GM19240 (cell line): ENCODE results near the gene APBB2.

ENCODE experiments used
- DNase-seq: peaks from one replicate; pipeline ENCODE4 v3.0.0; 2011; ENCODE audit warnings: low spot score; ENCODE audit not compliant: insufficient read length

Gene APBB2

DNA sequence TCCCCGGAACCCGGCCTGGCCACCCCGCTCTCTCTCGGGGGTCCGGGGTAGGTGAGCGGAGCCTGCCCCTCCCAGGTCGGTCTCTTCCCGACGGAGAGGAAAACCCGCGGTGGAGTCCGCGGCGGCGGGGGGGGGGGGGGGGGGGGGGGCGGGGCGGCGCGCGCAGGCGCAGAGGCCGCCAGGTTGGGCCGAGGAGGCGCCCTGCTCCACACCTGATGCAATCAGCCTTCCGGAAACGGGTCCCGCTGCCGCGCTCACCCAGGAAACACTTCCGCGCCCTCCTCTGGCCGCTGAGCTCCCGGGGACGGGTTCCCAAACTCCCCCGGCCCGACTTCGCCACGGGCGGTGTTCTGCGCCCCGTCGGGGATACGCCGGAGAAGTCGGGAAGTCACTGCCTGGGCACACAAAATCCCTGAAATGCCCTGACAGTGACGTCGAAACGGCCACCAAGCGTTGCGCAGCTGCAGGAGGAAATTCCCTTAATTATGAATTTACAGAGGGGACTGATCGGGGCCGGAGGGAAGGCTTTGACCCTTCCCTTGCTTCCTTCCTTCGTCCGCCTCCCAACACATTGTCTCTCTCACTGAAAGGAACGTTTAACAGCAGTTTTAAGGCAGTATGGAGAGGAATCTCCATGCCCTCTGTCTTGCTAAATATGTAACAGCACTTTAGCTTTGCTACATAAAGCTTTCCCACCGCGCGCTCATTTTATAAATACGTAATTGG is 2.1 kb upstream of the APBB2 start:
- DNase-seq = peak; percentile 38

- DNase-seq = no peak
Observed at GRCh38 chr4:41215969-41216293, 1.6 kb upstream of the APBB2 start.

DNA sequence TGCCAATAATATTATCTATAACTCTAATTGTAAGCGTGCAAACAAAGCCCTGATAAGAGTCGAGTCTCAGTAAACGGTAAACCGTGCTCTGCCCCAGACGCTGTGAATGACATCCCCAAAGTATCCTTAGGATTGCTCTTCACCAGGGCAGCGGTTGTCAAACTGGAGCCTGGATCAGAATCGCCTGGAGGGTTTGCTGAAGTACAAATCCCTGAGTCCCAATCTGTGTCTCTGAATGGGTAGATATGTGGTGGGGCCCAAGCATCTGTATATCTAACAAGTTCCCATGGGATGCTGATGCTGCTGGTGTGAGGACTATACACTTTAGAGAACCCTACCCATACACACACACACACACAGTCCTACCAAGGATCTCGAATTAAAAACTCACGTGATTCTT is 813 bp upstream of the APBB2 start:
- DNase-seq = no peak

- DNase-seq = no peak
Observed at GRCh38 chr4:41214825-41215146, 444 bp upstream of the APBB2 start.

- DNase-seq = no peak
Observed at GRCh38 chr4:41213625-41214135, 662 bp downstream of the APBB2 start.

DNA sequence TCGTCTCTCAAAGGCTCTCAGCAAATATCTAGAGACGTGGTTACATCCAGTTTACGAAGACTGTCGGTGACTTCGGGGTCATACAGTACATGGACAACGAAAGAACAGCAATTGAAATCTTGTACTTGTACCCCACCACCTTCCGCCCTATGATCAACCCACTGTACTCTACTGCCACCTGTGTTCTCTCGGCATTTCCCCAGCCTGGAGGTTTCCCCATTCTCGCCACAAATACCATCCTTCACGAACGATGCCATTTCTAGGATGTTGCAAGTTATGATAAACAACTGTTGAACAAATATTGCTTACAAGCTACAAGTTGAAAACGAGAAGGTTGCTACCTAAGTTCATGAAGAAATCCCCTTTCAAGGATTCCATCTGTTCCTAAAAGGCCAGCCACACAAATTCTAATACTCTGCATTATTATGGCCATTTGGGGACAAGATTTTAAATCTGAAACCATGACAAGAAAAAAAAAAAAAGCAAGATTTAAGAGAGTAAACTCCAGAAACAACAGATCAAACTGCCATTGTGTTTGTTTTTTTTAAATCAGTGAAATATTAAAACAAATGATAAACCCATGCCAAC is 1.6 kb downstream of the APBB2 start:
- DNase-seq = no peak

- no peak for DNase-seq
Observed at GRCh38 chr4:41211951-41212615, 2.3 kb downstream of the APBB2 start.

DNA sequence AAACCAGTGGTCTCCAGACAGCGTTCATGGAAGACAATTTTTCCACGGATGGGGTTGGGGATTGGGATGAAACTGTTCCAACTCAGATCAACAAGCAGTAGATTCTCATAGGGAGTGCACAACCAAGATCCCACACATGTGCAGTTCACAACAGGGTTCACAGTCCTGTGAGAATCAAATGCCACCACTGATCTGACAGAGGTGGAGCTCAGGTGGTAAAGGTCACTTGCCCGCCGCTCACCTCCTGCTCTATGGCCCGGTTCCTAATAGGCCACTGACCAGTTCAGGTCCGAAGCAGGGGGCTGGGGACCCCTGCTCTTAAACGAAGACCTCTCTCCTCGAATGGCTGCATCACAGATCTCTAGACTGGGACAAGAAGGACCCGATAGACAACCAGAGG is 4.4 kb downstream of the APBB2 start:
- no peak for DNase-seq

DNA sequence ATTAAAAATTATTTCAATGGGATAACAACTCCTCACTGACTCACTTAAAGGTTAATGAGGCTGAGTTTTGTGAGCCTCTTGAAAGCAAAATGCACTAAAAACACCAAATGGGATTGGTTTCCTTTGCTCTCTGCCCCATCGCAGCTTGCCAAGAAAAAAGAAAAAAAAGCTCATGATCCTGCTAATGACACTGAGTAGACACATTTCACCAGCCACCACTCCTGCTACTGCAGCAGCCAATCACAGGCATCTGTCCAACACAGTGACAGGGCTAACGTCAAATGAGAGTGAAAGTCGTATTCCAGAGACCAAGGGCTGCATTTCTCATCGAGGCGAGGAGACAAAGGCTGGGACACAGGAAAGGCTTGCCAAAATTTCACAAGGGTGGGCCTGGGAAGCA is 5.2 kb downstream of the APBB2 start:
- DNase-seq = no peak

DNA sequence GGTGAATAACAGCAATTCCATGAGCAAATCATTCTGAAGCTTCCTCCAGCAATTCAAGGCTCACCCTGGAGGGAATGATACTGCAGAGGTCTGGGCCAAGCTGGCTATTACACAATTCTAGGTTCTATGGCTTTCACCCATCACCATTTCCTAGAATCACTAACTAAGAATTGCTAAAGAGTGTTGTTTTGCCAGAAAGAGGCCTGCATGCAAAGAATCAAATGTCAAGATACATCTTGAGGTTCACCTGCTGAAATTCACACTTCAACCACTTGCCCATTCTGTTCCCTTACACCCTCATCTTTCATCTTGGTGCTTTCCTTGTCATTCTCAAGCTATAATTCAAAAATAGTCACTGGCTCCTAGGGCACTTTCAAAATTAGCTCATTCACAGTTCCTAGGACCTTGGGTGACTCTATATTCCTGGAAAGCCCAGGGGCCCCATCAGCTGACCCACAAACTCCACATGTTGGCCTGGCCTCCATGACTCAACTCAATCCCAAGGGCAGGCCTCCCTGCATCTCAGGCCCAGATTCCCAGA is 7.0 kb downstream of the APBB2 start:
- DNase-seq = no peak

DNA sequence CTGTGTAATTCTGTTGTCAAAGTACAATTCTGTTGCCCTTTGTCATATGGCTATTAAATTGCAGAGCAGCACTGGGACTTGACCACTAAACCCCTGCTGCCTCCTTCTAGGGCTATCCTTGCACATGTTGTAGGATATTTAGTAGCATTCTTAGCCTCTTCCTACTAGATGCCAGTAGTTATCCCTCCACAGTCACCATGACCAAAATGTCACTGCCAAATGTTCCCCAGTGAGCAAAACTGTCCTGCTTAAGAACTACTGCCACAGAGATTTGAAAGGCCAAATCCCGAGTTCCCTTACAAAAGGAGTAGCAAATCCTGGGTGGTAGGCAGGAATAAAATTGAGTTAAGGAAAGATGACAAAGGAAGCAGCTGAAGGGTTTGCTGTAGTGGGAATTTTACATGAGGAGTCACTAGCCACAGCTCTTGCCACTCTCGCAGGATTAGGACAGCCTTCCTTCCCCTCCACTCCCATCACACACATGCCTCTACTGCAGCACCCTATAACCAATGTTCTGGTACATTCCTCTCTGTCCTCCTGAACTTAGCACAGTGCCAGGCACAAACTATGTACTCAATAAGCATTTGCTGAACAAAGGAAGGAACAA is 8.4 kb downstream of the APBB2 start:
- no peak for DNase-seq

GRCh38 chr4:41205130-41205529 is 9.2 kb downstream of the APBB2 start:
- DNase-seq = no peak

DNA sequence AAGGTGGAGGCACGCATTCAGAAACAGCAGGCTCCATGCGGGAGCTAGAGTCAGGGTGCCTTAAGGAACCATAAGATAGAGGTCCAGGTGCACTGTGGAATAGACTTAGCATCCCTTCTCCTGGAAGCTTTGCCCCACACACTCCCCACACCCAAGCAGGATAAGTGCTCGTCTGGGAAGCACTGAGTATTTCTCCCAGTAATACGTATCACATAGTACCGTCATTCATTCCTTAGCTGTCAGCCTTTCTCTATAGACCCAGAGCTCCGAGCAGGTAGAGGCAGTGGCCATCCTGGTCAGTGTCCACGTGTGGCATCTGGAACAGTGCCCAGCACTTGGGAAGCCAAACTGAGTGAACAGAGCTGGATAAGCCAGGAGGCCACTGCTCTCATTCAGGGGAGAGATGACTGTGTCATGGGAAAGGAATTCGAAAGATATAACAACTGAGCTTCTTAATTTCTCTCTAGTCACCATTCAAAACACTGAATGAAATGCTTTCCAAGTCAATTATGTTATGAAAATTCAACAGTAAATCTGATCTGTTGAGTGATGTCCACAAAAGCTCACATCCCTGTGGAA is 9.9 kb downstream of the APBB2 start:
- no peak for DNase-seq

- no peak for DNase-seq
Observed at GRCh38 chr4:41203841-41204240, 10.5 kb downstream of the APBB2 start.

- no peak for DNase-seq
Observed at GRCh38 chr4:41202820-41203568, 11.3 kb downstream of the APBB2 start.

GRCh38 chr4:41202356-41202755 is 12.0 kb downstream of the APBB2 start:
- DNase-seq = no peak

DNA sequence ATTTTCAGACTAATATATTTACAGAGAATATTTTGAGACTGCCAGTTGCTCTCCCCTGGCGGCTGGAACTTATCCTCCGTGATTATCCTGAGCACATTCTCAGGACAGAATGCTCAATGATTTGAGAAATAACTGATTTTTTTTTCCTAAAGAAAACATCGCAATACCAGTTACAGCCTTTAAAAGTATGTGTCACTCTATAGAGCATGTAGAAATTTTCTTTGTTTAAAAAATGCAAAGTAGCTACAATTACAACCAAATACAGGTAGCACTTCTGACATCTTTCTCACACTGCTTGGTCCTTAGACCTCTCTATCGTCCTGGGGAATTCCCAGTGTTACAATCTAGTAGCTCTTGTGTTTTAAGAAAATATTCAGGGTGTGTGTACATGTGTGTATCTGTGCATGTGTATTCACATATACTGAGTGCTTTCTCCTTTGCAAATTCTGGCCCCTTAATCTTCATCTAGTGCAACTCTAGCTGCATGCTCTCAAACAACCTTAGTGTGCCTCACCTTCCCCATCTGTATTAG is 13.8 kb downstream of the APBB2 start:
- DNase-seq = no peak

DNA sequence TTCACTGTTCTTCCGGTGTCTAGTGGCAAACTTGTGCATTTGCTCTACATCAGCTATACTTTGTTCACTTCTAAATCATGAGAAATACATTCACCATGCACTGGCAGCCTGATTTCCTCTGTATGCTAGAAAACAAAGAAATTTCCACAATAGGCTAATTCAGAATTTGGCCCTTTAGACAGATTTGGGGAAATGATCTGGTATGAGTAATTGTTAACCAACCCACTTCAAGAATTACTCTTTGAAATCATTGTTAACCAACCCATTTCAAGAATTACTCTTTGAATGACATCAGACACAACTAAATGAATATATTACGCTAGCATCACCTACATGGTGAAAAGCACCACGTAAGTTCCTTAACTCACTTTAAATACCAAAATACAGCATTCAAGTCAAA is 14.6 kb downstream of the APBB2 start:
- no peak for DNase-seq

DNA sequence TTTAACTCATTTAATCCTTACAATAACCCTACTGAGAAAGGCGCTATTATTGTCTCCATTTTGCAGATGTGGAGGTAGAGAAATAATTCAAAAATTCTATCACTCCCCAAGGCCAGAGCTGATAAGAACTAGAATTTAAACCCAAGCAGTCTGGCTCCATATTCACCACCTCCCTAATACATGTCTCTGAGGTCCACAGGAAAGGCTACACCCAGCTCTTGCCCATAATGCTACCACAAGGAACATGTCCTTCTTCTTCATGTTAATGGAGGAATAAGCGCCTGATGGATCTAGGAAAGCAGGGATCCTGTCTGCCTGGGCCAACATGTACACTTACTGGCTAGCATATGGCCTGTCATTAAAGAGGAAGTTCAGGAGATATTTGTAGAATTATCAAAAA is 16.3 kb downstream of the APBB2 start:
- DNase-seq = no peak

DNA sequence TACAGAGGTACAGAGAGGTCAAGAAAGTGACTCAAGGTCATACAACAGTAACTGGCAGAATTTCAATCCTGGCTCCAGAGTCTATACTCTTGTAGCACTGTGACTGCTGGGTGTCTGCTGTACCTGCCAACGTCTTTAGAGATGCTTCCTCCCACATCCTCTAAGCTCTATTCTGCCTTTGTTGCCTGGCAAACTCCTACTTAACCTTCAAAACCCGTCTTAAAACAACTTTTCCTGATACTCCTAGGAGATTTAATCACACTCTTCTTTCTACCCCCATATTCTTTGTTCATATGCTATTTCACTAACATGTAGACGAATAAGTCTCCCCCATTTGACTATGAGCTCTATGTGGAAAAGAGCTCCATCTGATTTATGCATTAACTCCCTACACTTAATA is 16.8 kb downstream of the APBB2 start:
- no peak for DNase-seq
